Naive thymus-derived CD4-positive, alpha-beta T cell (primary cell): ENCODE data around the gene SPATA31D4. TPM values are rescaled to one million over a fixed set of nuclear protein-coding genes. Genes with fewer than 3 reads are reported as not detected.

Source experiments
- ATAC-seq: fragments of 150-1000 bp; cut with Tn5 transposase; 2 replicates; pipeline ENCODE4 v1.10.0; 2021; ENCODE audit warnings: mild to moderate bottlenecking, moderate library complexity
- CTCF ChIA-PET: fragments of 350-600 bp; sonication (Branson Sonifier 250); formaldehyde crosslinking; loops from one replicate; lab custom pipeline; 2021; ENCODE audit warnings: antibody characterized with exemption; lab: Charles Lee
- POLR2A ChIA-PET: fragments of 350-600 bp; sonication (Branson Sonifier 250); formaldehyde crosslinking; loops from one replicate; lab custom pipeline; 2021; ENCODE audit warnings: antibody characterized with exemption, inconsistent platforms; lab: Charles Lee
- DNase-seq, 9 donors: peaks; one replicate each; pipeline versions ENCODE4 v3.0.0 to v3.0.0-alpha.2; 2020 to 2022; ENCODE audit warnings: mixed read lengths in 1 of 9
- H3K27ac ChIP-seq: one replicate; pipeline ENCODE4 v1.7.0; 2013; ENCODE audit warnings: mild to moderate bottlenecking, low read depth, low read length, moderate library complexity
- H3K27me3 ChIP-seq, 2 donors: one replicate each; pipeline ENCODE4 v1.7.0; 2013; ENCODE audit warnings: low read length in 2 of 2, mild to moderate bottlenecking in 2 of 2, moderate library complexity in 2 of 2; ENCODE audit not compliant: control insufficient read depth in 2 of 2, insufficient read depth in 2 of 2
- H3K36me3 ChIP-seq, 3 experiments: 1 replicate in 2 of 3; 2 replicates in 1 of 3; pipeline ENCODE4 v1.7.0; 2013; ENCODE audit warnings: low read length in 3 of 3, mild to moderate bottlenecking in 3 of 3, moderate library complexity in 1 of 3; ENCODE audit not compliant: insufficient read depth in 3 of 3, control insufficient read depth in 2 of 3
- H3K4me1 ChIP-seq, 2 donors: one replicate each; pipeline ENCODE4 v1.7.0; 2013; ENCODE audit warnings: low read length in 2 of 2, mild to moderate bottlenecking in 2 of 2, moderate library complexity in 1 of 2; ENCODE audit not compliant: control insufficient read depth in 2 of 2, insufficient read depth in 2 of 2
- H3K4me3 ChIP-seq: 2 replicates; pipeline ENCODE4 v1.7.0; 2013; ENCODE audit warnings: mild to moderate bottlenecking, low read length
- H3K9me3 ChIP-seq, 3 experiments: 1 replicate in 2 of 3; 2 replicates in 1 of 3; pipeline ENCODE4 v1.7.0; 2013; ENCODE audit warnings: low read length in 3 of 3; ENCODE audit not compliant: control insufficient read depth in 2 of 3
- H3K27ac Mint-ChIP-seq, 9 donors: one replicate each; pipeline ENCODE4 v1.8.0; 2020 to 2022; ENCODE audit warnings: mixed read lengths in 9 of 9, mild to moderate bottlenecking in 8 of 9, moderate library complexity in 5 of 9, inconsistent platforms in 2 of 9
- H3K27me3 Mint-ChIP-seq, 5 donors: one replicate each; pipeline ENCODE4 v1.8.0; 2021 to 2022; ENCODE audit warnings: mixed read lengths in 5 of 5, mild to moderate bottlenecking in 1 of 5
- H3K36me3 Mint-ChIP-seq, 5 donors: one replicate each; pipeline ENCODE4 v1.8.0; 2020 to 2022; ENCODE audit warnings: mixed read lengths in 5 of 5, mild to moderate bottlenecking in 3 of 5, inconsistent platforms in 1 of 5
- H3K4me1 Mint-ChIP-seq, 7 donors: one replicate each; pipeline ENCODE4 v1.8.0; 2020 to 2022; ENCODE audit warnings: mixed read lengths in 7 of 7, mild to moderate bottlenecking in 3 of 7, inconsistent platforms in 1 of 7
- H3K4me3 Mint-ChIP-seq, 10 donors: one replicate each; pipeline ENCODE4 v1.8.0; 2020 to 2022; ENCODE audit warnings: mild to moderate bottlenecking in 10 of 10, mixed read lengths in 10 of 10, moderate library complexity in 6 of 10, inconsistent platforms in 2 of 10
- H3K9me3 Mint-ChIP-seq, 11 donors: one replicate each; pipeline ENCODE4 v1.8.0; 2020 to 2022; ENCODE audit warnings: mixed read lengths in 11 of 11, mild to moderate bottlenecking in 4 of 11, inconsistent platforms in 1 of 11, moderate library complexity in 1 of 11
- intact Hi-C, 2 donors: fragments of 100-400 bp; cut with micrococcal nuclease; formaldehyde crosslinking; loops; one replicate each; pipeline ENCODE4 v1.15.1; 2023
- polyA plus RNA-seq, 2 donors: library from polyadenylated mRNA; unstranded; fragments of 300-500 nt; fragmentation: Illumina TruSeq; gene quantifications; one replicate each; pipeline ENCODE4 v1.2.3, GENCODE V29; 2021
- total RNA-seq, 6 experiments: library from RNA in 5 of 6; stranded (reverse) in 5 of 6; gene quantifications; 1 replicate in 5 of 6; 2 replicates in 1 of 6; pipeline ENCODE4 v1.2.3 and lab custom pipeline; 2021 to 2026

SPATA31D4 gene
- total and polyA plus RNA-seq, 7 experiments from 2014 or later: not detected

DNA sequence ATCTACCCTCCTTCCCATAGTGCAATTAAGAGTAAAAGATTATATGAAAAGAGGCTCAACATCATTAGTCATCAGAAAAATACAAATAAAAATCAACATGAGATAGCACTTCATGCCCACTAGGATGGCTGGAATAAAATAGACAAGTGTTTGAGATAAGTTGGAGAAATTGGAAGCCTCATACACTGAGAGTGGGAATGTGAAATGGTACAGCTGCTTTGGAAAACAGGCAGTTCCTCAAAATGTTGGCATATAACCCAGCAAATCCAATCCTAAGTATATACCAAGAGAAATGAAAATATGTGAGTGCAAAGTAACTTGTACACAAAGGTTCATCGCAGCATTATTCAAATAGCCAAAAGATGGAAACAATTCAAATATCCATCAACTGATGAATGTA is 24.9 kb downstream of the SPATA31D4 start:
- DNase-seq: no peak
- Mint-ChIP-seq H3K9me3 (peaks cover 2 to 57% (median 19%) of the 10 kb centered on the region in 11 donors), H3K36me3 (peaks cover 0 to 11% (median 0%) of the 10 kb centered on the region in 5 donors), H3K4me3 (no peak overlapping the region), H3K27ac (no peak overlapping the region), H3K27me3 (no peaks in the 10 kb centered on the region), H3K4me1 (peaks cover 0 to 2% (median 0%) of the 10 kb centered on the region in 7 donors)
- Histone ChIP-seq H3K4me1 (no peaks in the 10 kb centered on the region), H3K27me3 (no peaks in the 10 kb centered on the region), H3K9me3 (peaks cover 0 to 13% (median 0%) of the 10 kb centered on the region in 3 experiments), H3K4me3 (no peak overlapping the region), H3K36me3 (no peaks in the 10 kb centered on the region), H3K27ac (no peak overlapping the region)
- intact Hi-C loops: no loop called here
- ChIA-PET CTCF (no interaction called here), POLR2A (no interaction called here)
- ATAC-seq: no peak

DNA sequence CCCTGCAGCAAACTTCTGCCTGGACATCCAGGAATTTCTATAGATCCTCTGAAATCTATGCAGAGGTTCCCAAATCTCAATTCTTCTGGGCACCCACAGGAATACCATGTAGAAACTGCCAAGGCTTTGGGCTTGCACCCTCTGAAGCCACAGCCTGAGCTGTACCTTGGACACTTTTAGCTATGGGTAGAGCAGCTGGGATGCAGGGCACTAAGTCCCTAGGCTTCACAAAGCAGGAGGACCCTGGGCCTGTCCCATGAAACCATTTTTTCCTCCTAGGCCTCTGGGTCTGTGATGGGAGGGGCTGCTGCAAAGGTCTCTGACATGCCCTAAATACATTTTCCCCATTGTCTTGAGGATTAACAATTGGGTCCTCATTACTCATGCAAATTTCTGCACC is 27.4 kb downstream of the SPATA31D4 start:
- CTCF ChIA-PET: no interaction called here
- no peak for ATAC-seq

DNA sequence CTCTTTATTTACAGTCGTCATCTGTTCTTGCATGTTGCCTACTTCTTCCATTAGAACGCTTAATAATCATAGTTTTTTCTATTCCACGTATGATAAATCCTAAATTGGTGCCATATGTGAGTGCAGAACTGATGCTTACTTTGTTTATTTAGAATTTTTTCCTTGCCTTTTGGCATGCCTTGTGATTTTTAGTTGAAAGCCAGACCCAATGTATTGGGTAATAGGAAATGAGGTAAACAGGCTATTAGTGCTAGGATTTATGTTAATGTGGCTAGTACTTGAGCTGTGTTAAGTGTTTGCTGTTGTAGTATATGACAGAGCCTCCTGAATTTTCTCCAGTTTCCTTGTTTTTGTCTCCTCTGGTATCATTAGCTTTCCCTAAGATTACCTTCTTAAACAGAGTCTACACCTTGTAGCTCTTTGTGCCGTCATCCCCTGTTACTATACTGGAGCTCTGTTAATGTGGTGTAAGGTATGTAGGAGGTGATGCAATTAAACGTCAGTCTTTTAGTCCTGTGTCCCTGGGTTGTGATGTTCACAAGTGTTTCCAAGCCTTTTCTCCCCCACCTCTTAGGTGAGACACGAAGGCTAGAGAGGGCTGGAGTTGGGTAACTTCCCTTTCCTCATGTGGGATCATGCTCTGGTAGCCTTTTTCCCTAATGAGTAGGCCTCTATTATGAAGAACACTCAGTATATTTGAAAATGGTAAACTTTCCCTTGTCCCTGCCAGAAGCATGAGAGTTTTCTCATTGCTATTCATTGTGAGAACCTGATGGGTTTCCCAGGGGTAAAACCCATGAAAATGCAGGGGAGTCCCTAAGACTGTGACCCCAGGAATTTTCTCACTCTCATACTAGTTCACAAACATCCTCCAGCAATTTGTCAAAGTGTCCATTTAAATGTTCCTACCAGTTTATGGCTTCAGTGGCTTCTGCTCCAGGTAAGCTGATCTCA is 36.3 kb downstream of the SPATA31D4 start:
- H3K9me3 Mint-ChIP-seq: peaks cover 0 to 10% (median 3%) of the 10 kb centered on the region in 11 donors
- H3K4me3 ChIP-seq: no peak overlapping the region
- DNase-seq (no peak), ATAC-seq (no peak)
- no peak overlapping the region for H3K27ac Mint-ChIP-seq
- no peaks in the 10 kb centered on the region for H3K9me3 ChIP-seq
- no peak overlapping the region for H3K4me3 Mint-ChIP-seq
- no peaks in the 10 kb centered on the region for H3K36me3 ChIP-seq
- ChIA-PET CTCF (no interaction called here), POLR2A (no interaction called here)
- H3K27me3 ChIP-seq: no peaks in the 10 kb centered on the region
- no peak overlapping the region for H3K27ac ChIP-seq
- no peaks in the 10 kb centered on the region for H3K4me1 ChIP-seq
- intact Hi-C loops: no loop called here
- no peaks in the 10 kb centered on the region for H3K36me3 Mint-ChIP-seq
- peaks cover 0 to 9% (median 0%) of the 10 kb centered on the region in 5 donors for H3K27me3 Mint-ChIP-seq
- H3K4me1 Mint-ChIP-seq: no peaks in the 10 kb centered on the region

More for the DNA sequence above, 27.4 kb downstream of the SPATA31D4 start:
- no peak for DNase-seq
- Mint-ChIP-seq H3K9me3 (peaks cover 0 to 58% (median 22%) of the 10 kb centered on the region in 11 donors), H3K4me3 (no peak overlapping the region), H3K27me3 (no peaks in the 10 kb centered on the region), H3K4me1 (peaks cover 0 to 2% (median 0%) of the 10 kb centered on the region in 7 donors), H3K36me3 (peaks cover 0 to 11% (median 0%) of the 10 kb centered on the region in 5 donors), H3K27ac (no peak overlapping the region)
- Histone ChIP-seq H3K27me3 (no peaks in the 10 kb centered on the region), H3K4me3 (no peak overlapping the region), H3K4me1 (no peaks in the 10 kb centered on the region), H3K36me3 (no peaks in the 10 kb centered on the region), H3K27ac (no peak overlapping the region), H3K9me3 (peaks cover 0 to 13% (median 0%) of the 10 kb centered on the region in 3 experiments)
- POLR2A ChIA-PET: no interaction called here
- intact Hi-C loops: no loop called here

GRCh38 chr9:81968026-81968425 is 39.8 kb downstream of the SPATA31D4 start:
- intact Hi-C loops: no loop called here
- Mint-ChIP-seq H3K27ac (no peak overlapping the region), H3K27me3 (peaks cover 0 to 9% (median 0%) of the 10 kb centered on the region in 5 donors), H3K4me1 (no peaks in the 10 kb centered on the region), H3K9me3 (peaks cover 0 to 15% (median 5%) of the 10 kb centered on the region in 11 donors), H3K4me3 (no peak overlapping the region), H3K36me3 (no peaks in the 10 kb centered on the region)
- DNase-seq (no peak), ATAC-seq (no peak)
- POLR2A ChIA-PET: no interaction called here
- H3K27me3 ChIP-seq: no peaks in the 10 kb centered on the region
- no peaks in the 10 kb centered on the region for H3K36me3 ChIP-seq
- no peaks in the 10 kb centered on the region for H3K9me3 ChIP-seq
- CTCF ChIA-PET: no interaction called here
- H3K4me3 ChIP-seq: no peak overlapping the region
- no peak overlapping the region for H3K27ac ChIP-seq
- H3K4me1 ChIP-seq: no peaks in the 10 kb centered on the region

GRCh38 chr9:81969971-81970370 is 41.7 kb downstream of the SPATA31D4 start:
- Mint-ChIP-seq H3K36me3 (no peaks in the 10 kb centered on the region), H3K4me3 (no peak overlapping the region), H3K4me1 (no peaks in the 10 kb centered on the region), H3K27me3 (peaks cover 0 to 9% (median 0%) of the 10 kb centered on the region in 5 donors), H3K27ac (no peak overlapping the region), H3K9me3 (peaks cover 0 to 17% (median 5%) of the 10 kb centered on the region in 11 donors)
- intact Hi-C loops: no loop called here
- Histone ChIP-seq H3K36me3 (no peaks in the 10 kb centered on the region), H3K27ac (no peak overlapping the region), H3K9me3 (no peaks in the 10 kb centered on the region), H3K4me3 (no peak overlapping the region), H3K4me1 (no peaks in the 10 kb centered on the region), H3K27me3 (no peaks in the 10 kb centered on the region)
- ChIA-PET POLR2A (no interaction called here), CTCF (no interaction called here)
- DNase-seq: no peak
- no peak for ATAC-seq

DNA sequence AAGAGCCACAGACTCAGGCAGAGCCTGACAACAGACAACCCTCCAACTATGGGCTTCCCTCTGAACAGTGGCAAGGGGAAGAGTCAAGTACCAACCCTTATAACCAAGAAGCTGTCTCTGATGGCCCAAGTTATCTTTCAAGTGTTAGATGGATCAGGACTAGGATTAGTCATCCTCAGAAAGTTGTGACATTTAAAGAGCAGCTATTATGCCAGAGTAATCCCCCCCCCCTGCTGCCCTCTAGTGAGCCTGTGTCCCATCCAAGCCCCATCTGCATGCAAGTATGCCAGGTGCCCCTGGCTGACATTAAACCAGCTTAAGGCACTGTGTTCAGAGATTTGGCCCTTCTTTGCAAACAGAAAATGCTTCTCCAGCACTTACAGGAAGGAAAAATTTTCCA is 43.5 kb downstream of the SPATA31D4 start:
- Histone ChIP-seq H3K27me3 (no peaks in the 10 kb centered on the region), H3K4me3 (no peak overlapping the region), H3K36me3 (no peaks in the 10 kb centered on the region), H3K9me3 (no peaks in the 10 kb centered on the region), H3K4me1 (no peaks in the 10 kb centered on the region), H3K27ac (no peak overlapping the region)
- DNase-seq (no peak), ATAC-seq (no peak)
- Mint-ChIP-seq H3K4me3 (no peak overlapping the region), H3K9me3 (peaks cover 0 to 19% (median 11%) of the 10 kb centered on the region in 11 donors), H3K36me3 (no peaks in the 10 kb centered on the region), H3K4me1 (no peaks in the 10 kb centered on the region), H3K27ac (no peak overlapping the region), H3K27me3 (peaks cover 0 to 9% (median 0%) of the 10 kb centered on the region in 5 donors)
- intact Hi-C loops: no loop called here
- ChIA-PET POLR2A (no interaction called here), CTCF (no interaction called here)
